GM12801 (cell line): ENCODE measurements around the gene ARHGEF18.

Experiments used
- TF ChIP-seq, protein P1 (sequence below): IDR thresholded peaks from one replicate; pipeline ENCODE4 v1.5.1; 2011; ENCODE audit warnings: control low read depth; ENCODE audit not compliant: insufficient read length; ENCODE audit errors: extremely low read depth

ARHGEF18 gene

DNA sequence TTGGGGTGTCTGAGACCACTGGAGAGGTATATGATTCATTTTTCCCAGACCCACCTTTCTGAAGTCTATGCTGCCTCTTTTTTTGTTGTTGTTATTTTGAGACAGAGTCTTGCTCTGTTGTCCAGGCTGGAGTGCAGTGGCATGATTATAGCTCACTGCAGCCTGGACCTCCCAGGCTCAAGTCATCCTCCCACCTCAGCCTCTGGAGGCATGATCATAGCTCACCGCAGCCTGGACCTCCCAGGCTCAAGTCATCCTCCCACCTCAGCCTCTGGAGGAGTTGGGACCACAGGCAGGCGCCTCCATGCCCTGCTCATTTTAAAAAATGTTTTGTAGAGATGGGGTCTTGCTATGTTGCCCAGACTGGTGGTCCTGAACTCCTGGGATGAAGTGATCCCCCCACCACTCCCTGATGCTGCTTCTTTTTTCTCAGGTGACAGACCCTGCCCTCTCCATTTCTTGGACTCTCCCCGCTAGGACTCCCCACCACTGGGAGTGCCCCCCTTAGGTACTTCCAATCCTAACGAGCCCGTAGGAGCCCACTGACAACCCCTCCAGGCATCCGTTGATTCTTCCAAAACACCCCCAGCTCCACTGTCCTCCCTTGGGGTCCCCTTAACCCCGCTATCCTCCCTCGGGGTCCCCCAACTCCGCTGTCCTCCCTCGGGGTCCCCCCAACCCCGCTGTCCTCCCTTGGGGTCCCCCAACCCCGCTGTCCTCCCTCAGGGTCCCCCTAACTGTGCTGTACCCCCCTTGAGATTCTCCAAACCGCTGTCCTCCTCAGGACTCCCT, 45.4 kb downstream of the ARHGEF18 start:
- TF ChIP-seq, protein P1, sequence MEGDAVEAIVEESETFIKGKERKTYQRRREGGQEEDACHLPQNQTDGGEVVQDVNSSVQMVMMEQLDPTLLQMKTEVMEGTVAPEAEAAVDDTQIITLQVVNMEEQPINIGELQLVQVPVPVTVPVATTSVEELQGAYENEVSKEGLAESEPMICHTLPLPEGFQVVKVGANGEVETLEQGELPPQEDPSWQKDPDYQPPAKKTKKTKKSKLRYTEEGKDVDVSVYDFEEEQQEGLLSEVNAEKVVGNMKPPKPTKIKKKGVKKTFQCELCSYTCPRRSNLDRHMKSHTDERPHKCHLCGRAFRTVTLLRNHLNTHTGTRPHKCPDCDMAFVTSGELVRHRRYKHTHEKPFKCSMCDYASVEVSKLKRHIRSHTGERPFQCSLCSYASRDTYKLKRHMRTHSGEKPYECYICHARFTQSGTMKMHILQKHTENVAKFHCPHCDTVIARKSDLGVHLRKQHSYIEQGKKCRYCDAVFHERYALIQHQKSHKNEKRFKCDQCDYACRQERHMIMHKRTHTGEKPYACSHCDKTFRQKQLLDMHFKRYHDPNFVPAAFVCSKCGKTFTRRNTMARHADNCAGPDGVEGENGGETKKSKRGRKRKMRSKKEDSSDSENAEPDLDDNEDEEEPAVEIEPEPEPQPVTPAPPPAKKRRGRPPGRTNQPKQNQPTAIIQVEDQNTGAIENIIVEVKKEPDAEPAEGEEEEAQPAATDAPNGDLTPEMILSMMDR = no peak

DNA sequence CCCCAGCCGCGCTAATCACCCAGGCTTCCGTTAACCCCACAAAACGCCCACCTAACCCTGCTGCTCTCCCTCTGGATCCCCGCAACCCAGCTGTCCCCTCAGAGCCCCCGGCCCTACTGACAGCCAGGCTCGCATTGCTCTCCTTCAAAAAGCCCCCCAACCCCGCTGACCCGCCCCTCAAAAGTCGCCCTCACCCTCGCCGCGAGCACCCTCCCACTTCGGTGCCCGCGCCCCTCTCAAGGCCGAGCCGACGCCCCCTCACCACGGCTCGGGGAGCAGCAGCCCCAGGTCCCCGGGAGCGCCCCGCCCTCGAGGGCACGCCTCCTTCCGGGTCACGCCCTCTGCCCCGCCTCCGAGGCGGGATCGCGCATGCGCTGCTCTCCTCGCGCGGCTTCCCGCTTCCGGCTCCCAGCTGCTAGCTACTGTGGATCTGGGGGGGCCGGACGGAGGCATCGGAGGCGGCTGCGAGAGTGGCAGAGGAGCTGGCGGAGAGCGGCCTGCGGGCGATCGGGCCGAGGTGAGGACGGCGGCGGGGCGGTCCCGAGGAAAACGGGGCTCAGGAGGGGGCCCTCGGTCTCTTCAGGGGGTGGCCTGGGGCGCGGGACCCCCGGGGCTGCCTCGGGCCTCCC, 46.1 kb downstream of the ARHGEF18 start:
- TF ChIP-seq, protein P1 = no peak

DNA sequence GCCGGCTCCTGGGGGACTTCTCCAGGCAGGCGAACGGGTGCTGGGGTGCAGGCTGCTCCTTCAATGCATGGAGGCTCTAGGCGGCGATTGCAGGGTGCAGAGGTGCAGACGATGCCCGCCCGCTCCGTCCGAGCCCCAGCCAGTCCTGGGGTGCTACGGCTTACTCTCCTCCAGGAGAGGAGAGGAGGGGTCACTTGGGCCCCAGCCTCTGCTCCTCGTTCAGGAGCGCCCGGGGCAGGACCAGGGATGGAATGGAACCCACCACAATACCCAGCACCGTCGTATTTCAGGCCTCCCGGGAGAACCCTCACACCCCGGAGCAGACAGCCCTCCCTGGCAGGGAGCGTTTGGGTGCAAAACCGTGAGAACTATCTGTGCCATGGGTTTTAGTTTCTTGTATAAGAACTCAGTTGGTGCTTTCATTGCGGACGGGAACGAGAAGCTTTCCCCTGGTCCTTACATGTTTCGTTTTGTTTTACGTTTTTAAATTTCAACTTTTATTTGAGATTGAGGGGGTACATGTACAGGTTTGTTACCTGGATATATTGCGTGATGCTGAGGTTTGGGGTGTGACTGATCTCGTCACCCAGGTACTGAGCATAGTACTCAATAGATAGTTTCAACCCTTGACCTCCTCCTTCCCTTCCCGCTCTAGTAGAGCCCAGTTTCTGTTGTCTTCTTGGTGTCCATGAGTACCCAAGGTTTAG, 46.8 kb downstream of the ARHGEF18 start:
- TF ChIP-seq, protein P1 = no peak

DNA sequence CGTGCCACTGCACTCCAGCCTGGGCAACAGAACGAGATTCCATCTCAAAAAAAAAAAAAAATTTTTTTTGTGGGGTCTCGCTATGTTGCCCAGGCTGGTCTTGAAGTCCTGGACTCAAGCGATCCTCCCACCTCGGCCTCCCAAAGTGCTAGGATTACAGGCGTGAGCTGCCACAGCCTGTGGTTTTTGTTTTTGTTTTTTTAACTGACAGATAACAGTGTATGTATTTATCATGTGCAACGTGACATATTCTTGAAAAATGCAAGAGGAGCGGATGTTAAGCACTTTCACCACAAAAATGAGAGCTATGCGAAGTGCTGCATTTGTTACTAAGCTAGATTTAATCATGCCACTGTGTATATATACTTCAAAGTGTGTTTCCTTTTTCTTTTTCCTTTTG, 49.0 kb downstream of the ARHGEF18 start:
- TF ChIP-seq, protein P1 = no peak
